ENCODE measurements around the gene FAF1.

DNA sequence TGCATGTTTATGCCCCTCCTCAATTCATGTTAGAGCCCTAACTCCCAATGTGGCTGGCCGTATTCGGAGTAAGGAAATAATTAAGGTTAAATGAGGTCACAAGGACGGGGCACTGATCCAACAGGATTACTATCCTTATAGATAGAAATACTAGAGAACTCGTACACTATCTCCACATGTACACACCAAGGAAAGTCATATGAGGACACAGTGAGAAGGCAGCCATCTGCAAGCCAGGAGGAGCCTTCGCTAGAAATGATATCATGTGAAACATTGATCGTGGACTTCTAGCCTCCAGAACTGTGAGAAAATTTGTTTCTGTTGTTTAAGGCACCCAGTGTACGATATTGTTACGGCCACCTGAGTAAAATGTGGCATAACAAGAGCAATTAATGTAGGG lies 79.7 kb downstream of the FAF1 start:
- TF ChIP-seq, protein P1, sequence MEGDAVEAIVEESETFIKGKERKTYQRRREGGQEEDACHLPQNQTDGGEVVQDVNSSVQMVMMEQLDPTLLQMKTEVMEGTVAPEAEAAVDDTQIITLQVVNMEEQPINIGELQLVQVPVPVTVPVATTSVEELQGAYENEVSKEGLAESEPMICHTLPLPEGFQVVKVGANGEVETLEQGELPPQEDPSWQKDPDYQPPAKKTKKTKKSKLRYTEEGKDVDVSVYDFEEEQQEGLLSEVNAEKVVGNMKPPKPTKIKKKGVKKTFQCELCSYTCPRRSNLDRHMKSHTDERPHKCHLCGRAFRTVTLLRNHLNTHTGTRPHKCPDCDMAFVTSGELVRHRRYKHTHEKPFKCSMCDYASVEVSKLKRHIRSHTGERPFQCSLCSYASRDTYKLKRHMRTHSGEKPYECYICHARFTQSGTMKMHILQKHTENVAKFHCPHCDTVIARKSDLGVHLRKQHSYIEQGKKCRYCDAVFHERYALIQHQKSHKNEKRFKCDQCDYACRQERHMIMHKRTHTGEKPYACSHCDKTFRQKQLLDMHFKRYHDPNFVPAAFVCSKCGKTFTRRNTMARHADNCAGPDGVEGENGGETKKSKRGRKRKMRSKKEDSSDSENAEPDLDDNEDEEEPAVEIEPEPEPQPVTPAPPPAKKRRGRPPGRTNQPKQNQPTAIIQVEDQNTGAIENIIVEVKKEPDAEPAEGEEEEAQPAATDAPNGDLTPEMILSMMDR (IDR thresholded peaks at IDR 0.05) = no peak
- no peak for TF ChIP-seq POLR2A (IDR thresholded peaks at IDR 0.05)

Measured in right lobe of liver (tissue), 4 donors.